Panc1 (cell line): ENCODE data around the gene PPDPF. TPM values are rescaled to one million over a fixed set of nuclear protein-coding genes. Genes with fewer than 3 reads are reported as not detected.

ENCODE experiments used
- ATAC-seq: fragments of 200-7000 bp; cut with Tn5 transposase; 2 replicates; pipeline ENCODE4 v1.9.1; 2020; ENCODE audit warnings: mild to moderate bottlenecking, moderate library complexity
- BruUV-seq: library from RNA; stranded (reverse); fragments of 400-500 nt; replicated peaks from 2 replicates; lab custom pipeline; 2021; lab: Mats Ljungman, UMichigan
- CTCF ChIA-PET: fragments of 300-600 bp; sonication (Branson Sonifier 250); formaldehyde crosslinking; loops from one replicate; lab custom pipeline; 2022; ENCODE audit warnings: antibody characterized with exemption; lab: Charles Lee
- POLR2A ChIA-PET: fragments of 300-600 bp; sonication (Branson Sonifier 250); formaldehyde crosslinking; loops from one replicate; lab custom pipeline; 2022; ENCODE audit warnings: antibody characterized with exemption; lab: Charles Lee
- DNase-seq: peaks from one replicate; pipeline ENCODE4 v3.0.0-alpha.2; 2010; ENCODE audit warnings: low read depth, low spot score
- H3K27ac ChIP-seq: 2 replicates; pipeline ENCODE4 v1.5.1; 2011; ENCODE audit warnings: mild to moderate bottlenecking, low read length, inconsistent platforms
- H3K27me3 ChIP-seq: fragments of 200-500 bp; sonication (Bioruptor generic); 2 replicates; pipeline ENCODE4 v1.6.0; 2014; ENCODE audit warnings: low read length, inconsistent platforms; ENCODE audit not compliant: control insufficient read depth, insufficient read depth
- H3K36me3 ChIP-seq: fragments of 200-500 bp; sonication (Bioruptor generic); 2 replicates; pipeline ENCODE4 v1.5.1; 2014; ENCODE audit warnings: inconsistent platforms, mild to moderate bottlenecking, low read length, moderate library complexity; ENCODE audit not compliant: control insufficient read depth, insufficient read depth
- H3K4me1 ChIP-seq: 2 replicates; pipeline ENCODE4 v1.5.1; 2011; ENCODE audit warnings: inconsistent platforms, mild to moderate bottlenecking, low read length, moderate library complexity; ENCODE audit not compliant: control insufficient read depth, insufficient read depth
- H3K4me3 ChIP-seq, 2 experiments: 2 replicates each; pipeline ENCODE4 v1.5.1; 2011 to 2012; ENCODE audit warnings: low read depth in 2 of 2, low read length in 2 of 2, mild to moderate bottlenecking in 2 of 2, inconsistent platforms in 1 of 2, moderate library complexity in 1 of 2
- H3K9me3 ChIP-seq: fragments of 200-500 bp; sonication (Bioruptor generic); 2 replicates; pipeline ENCODE4 v1.5.1; 2014; ENCODE audit warnings: low read depth, mild to moderate bottlenecking, inconsistent platforms, low read length, moderate library complexity; ENCODE audit not compliant: control insufficient read depth, insufficient read depth
- POLR2AphosphoS5 ChIP-seq: IDR thresholded peaks from 2 replicates; pipeline ENCODE4 v1.6.1; 2012; ENCODE audit warnings: mild to moderate bottlenecking, low read depth, low read length, moderate library complexity
- SIN3A ChIP-seq: IDR thresholded peaks from 2 replicates; pipeline ENCODE4 v1.6.1; 2012; ENCODE audit warnings: low read depth, mild to moderate bottlenecking, low read length, moderate library complexity, borderline replicate concordance; ENCODE audit not compliant: insufficient read depth
- TCF7L2 ChIP-seq: IDR thresholded peaks from 2 replicates; pipeline ENCODE4 v1.6.1; 2011; ENCODE audit warnings: mild to moderate bottlenecking, low read depth, low read length, inconsistent platforms
- in situ Hi-C: cut with HindIII; loops from 2 replicates; pipeline ENCODE4 v1.10.0; 2016; ENCODE audit warnings: low sequenced_read_pairs, low pct_unique_long_range_greater_than_20kb
- intact Hi-C: fragments of 100-400 bp; cut with micrococcal nuclease; formaldehyde crosslinking; loops from one replicate; pipeline ENCODE4 v1.10.0; 2022; ENCODE audit not compliant: unreplicated experiment
- total RNA-seq: library from RNA; stranded (reverse); gene quantifications from one replicate; pipeline ENCODE4 v1.2.1, GENCODE V29; 2021; ENCODE audit not compliant: unreplicated experiment
- TF ChIP-seq, protein P1 (sequence below): fragments of 450-650 bp; IDR thresholded peaks from 2 replicates; pipeline ENCODE4 v1.5.1; 2017; ENCODE audit warnings: mild to moderate bottlenecking
- TF ChIP-seq, protein P2 (sequence below), 2 experiments: IDR thresholded peaks; 2 replicates each; pipeline ENCODE4 v1.6.1; 2011 to 2012; ENCODE audit warnings: low read depth in 2 of 2, control low read depth in 1 of 2, low read length in 1 of 2, mild to moderate bottlenecking in 1 of 2, moderate library complexity in 1 of 2; ENCODE audit not compliant: insufficient read depth in 1 of 2

Gene PPDPF
- total RNA-seq, 1 experiment from 2014 or later, result 241 TPM

DNA sequence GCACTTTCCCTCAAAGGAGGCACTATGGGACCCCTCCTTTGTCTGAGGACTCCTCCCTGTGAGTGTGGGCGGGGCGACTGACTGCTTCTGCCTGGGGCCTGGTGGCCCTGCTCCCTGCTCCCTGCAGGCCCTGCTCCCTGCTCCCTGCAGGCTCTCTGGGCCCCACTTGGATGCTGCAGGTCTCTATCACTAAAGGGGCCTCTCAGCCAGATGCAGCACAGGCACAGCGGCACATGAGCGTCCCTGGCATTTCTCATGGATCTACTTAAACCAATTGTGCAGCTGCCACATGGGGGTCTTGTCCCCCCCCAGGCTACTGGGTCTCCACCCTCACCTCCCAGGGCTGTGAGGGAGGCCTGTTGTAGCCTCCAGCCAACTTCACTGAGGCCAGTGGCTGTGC, 29.5 kb upstream of the PPDPF start:
- ChIA-PET CTCF (no interaction called here), POLR2A (no interaction called here)
- DNase-seq, result no peak
- H3K36me3 ChIP-seq, result no peaks in the 10 kb centered on the region
- no peaks in the 10 kb centered on the region for H3K4me1 ChIP-seq
- TF ChIP-seq POLR2AphosphoS5 (no peak), SIN3A (no peak), TCF7L2 (no peak)
- TF ChIP-seq, protein P1, sequence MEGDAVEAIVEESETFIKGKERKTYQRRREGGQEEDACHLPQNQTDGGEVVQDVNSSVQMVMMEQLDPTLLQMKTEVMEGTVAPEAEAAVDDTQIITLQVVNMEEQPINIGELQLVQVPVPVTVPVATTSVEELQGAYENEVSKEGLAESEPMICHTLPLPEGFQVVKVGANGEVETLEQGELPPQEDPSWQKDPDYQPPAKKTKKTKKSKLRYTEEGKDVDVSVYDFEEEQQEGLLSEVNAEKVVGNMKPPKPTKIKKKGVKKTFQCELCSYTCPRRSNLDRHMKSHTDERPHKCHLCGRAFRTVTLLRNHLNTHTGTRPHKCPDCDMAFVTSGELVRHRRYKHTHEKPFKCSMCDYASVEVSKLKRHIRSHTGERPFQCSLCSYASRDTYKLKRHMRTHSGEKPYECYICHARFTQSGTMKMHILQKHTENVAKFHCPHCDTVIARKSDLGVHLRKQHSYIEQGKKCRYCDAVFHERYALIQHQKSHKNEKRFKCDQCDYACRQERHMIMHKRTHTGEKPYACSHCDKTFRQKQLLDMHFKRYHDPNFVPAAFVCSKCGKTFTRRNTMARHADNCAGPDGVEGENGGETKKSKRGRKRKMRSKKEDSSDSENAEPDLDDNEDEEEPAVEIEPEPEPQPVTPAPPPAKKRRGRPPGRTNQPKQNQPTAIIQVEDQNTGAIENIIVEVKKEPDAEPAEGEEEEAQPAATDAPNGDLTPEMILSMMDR, result no peak
- H3K27ac ChIP-seq, result no peak overlapping the region
- intact Hi-C loops, result no loop called here
- in situ Hi-C loops, result no loop called here
- no peaks in the 10 kb centered on the region for H3K9me3 ChIP-seq
- H3K4me3 ChIP-seq, result no peak overlapping the region
- no peak for ATAC-seq
- no TSS peak for BruUV-seq
- H3K27me3 ChIP-seq, result no peaks in the 10 kb centered on the region

DNA sequence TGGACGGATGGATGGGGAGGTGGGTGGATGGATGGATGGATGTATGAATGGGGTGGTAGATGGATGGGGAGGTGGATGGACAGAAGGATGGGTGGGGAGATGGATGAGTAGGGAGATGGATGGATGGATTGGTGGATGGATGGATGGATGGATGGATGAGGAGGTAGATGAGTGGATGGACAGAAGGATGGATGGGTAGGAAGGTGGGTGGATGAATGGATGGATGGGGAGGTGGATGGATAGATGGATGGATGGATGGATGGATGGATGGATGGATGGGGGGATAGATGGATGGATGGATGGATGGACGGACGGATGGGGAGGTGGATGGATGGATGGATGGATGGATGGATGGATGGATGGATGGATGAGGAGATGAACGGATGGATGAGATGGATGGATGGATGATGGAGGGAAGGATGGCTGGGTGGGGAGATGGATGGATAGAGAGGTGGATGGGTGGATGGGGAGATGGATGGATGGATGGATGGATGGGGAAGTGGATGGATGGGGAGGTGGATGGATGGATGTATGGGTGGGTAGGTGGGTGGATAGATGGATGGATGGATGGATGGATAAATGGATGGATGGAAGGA, 28.8 kb upstream of the PPDPF start:
- POLR2A ChIA-PET, result no interaction called here
- no peak for DNase-seq
- Histone ChIP-seq H3K9me3 (no peaks in the 10 kb centered on the region), H3K4me3 (no peak overlapping the region), H3K27me3 (no peaks in the 10 kb centered on the region), H3K27ac (no peak overlapping the region), H3K4me1 (peaks cover 4% of the 10 kb centered on the region), H3K36me3 (no peaks in the 10 kb centered on the region)
- no TSS peak for BruUV-seq
- CTCF ChIA-PET, result no interaction called here
- TF ChIP-seq TCF7L2 (no peak), POLR2AphosphoS5 (no peak), SIN3A (no peak)
- TF ChIP-seq, protein P1, result no peak
- TF ChIP-seq, protein P2, sequence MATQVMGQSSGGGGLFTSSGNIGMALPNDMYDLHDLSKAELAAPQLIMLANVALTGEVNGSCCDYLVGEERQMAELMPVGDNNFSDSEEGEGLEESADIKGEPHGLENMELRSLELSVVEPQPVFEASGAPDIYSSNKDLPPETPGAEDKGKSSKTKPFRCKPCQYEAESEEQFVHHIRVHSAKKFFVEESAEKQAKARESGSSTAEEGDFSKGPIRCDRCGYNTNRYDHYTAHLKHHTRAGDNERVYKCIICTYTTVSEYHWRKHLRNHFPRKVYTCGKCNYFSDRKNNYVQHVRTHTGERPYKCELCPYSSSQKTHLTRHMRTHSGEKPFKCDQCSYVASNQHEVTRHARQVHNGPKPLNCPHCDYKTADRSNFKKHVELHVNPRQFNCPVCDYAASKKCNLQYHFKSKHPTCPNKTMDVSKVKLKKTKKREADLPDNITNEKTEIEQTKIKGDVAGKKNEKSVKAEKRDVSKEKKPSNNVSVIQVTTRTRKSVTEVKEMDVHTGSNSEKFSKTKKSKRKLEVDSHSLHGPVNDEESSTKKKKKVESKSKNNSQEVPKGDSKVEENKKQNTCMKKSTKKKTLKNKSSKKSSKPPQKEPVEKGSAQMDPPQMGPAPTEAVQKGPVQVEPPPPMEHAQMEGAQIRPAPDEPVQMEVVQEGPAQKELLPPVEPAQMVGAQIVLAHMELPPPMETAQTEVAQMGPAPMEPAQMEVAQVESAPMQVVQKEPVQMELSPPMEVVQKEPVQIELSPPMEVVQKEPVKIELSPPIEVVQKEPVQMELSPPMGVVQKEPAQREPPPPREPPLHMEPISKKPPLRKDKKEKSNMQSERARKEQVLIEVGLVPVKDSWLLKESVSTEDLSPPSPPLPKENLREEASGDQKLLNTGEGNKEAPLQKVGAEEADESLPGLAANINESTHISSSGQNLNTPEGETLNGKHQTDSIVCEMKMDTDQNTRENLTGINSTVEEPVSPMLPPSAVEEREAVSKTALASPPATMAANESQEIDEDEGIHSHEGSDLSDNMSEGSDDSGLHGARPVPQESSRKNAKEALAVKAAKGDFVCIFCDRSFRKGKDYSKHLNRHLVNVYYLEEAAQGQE (IDR thresholded peaks at IDR 0.05; ENCODE audit: insufficient read depth in 1 of 2, low read depth in 2 of 2, low read length in 1 of 2), result no peak
- no peak for ATAC-seq
- intact Hi-C loops (no loop called here), in situ Hi-C loops (no loop called here)
